Muscle layer of duodenum (tissue), 2 donors: ENCODE data around the gene SEC22C.

ENCODE experiments used
- H3K27ac ChIP-seq: one replicate; pipeline ENCODE4 v1.7.0; 2013; ENCODE audit warnings: mild to moderate bottlenecking, low read length
- H3K27me3 ChIP-seq: one replicate; pipeline ENCODE4 v1.7.0; 2013; ENCODE audit warnings: low read depth, mild to moderate bottlenecking, control low read depth, low read length
- H3K36me3 ChIP-seq, 2 donors: one replicate each; pipeline ENCODE4 v1.7.0; 2013; ENCODE audit warnings: low read length in 2 of 2, control low read depth in 1 of 2, mild to moderate bottlenecking in 1 of 2; ENCODE audit not compliant: insufficient read depth in 2 of 2, control insufficient read depth in 1 of 2
- H3K4me1 ChIP-seq, 2 donors: one replicate each; pipeline ENCODE4 v1.7.0; 2013; ENCODE audit warnings: low read length in 2 of 2, mild to moderate bottlenecking in 2 of 2, control low read depth in 1 of 2, moderate library complexity in 1 of 2; ENCODE audit not compliant: insufficient read depth in 2 of 2, control insufficient read depth in 1 of 2
- H3K4me3 ChIP-seq, 2 donors: one replicate each; pipeline ENCODE4 v1.7.0; 2013; ENCODE audit warnings: low read length in 2 of 2, low read depth in 1 of 2, mild to moderate bottlenecking in 1 of 2
- H3K9me3 ChIP-seq, 2 donors: one replicate each; pipeline ENCODE4 v1.7.0; 2013; ENCODE audit warnings: low read length in 2 of 2, control low read depth in 1 of 2, mild to moderate bottlenecking in 1 of 2; ENCODE audit not compliant: control insufficient read depth in 1 of 2
- donor health status: healthy.

Gene SEC22C

GRCh38 chr3:42532229-42532628, 49.5 kb downstream of the SEC22C start:
- H3K27ac ChIP-seq = no peak overlapping the region
- no peaks in the 10 kb centered on the region for H3K36me3 ChIP-seq
- no peaks in the 10 kb centered on the region for H3K4me1 ChIP-seq
- H3K27me3 ChIP-seq = no peaks in the 10 kb centered on the region
- H3K4me3 ChIP-seq = no peak overlapping the region
- no peaks in the 10 kb centered on the region for H3K9me3 ChIP-seq

GRCh38 chr3:42531470-42531869, 50.3 kb downstream of the SEC22C start:
- no peak overlapping the region for H3K4me3 ChIP-seq
- H3K4me1 ChIP-seq = no peaks in the 10 kb centered on the region
- no peaks in the 10 kb centered on the region for H3K27me3 ChIP-seq
- H3K9me3 ChIP-seq = no peaks in the 10 kb centered on the region
- H3K36me3 ChIP-seq = no peaks in the 10 kb centered on the region
- no peak overlapping the region for H3K27ac ChIP-seq

GRCh38 chr3:42530073-42530472, 51.7 kb downstream of the SEC22C start:
- no peak overlapping the region for H3K27ac ChIP-seq
- no peaks in the 10 kb centered on the region for H3K4me1 ChIP-seq
- H3K4me3 ChIP-seq = no peak overlapping the region
- no peaks in the 10 kb centered on the region for H3K9me3 ChIP-seq
- H3K27me3 ChIP-seq = no peaks in the 10 kb centered on the region
- H3K36me3 ChIP-seq = no peaks in the 10 kb centered on the region

GRCh38 chr3:42529468-42529867, 52.3 kb downstream of the SEC22C start:
- no peak overlapping the region for H3K27ac ChIP-seq

GRCh38 chr3:42527368-42527917, 54.3 kb downstream of the SEC22C start:
- Histone ChIP-seq H3K27ac (no peak overlapping the region), H3K36me3 (no peaks in the 10 kb centered on the region), H3K27me3 (no peaks in the 10 kb centered on the region), H3K4me1 (no peaks in the 10 kb centered on the region), H3K4me3 (no peak overlapping the region), H3K9me3 (no peaks in the 10 kb centered on the region)

More at GRCh38 chr3:42529468-42529867, 52.3 kb downstream of the SEC22C start:
- no peak overlapping the region for H3K4me3 ChIP-seq
- no peaks in the 10 kb centered on the region for H3K36me3 ChIP-seq
- no peaks in the 10 kb centered on the region for H3K27me3 ChIP-seq
- H3K9me3 ChIP-seq = no peaks in the 10 kb centered on the region
- H3K4me1 ChIP-seq = no peaks in the 10 kb centered on the region

- H3K36me3 ChIP-seq = no peaks in the 10 kb centered on the region
- no peaks in the 10 kb centered on the region for H3K27me3 ChIP-seq
- no peak overlapping the region for H3K27ac ChIP-seq
- no peaks in the 10 kb centered on the region for H3K4me1 ChIP-seq
- H3K9me3 ChIP-seq = no peaks in the 10 kb centered on the region
- no peak overlapping the region for H3K4me3 ChIP-seq
Observed at GRCh38 chr3:42526616-42527367, 55.0 kb downstream of the SEC22C start.

- H3K27ac ChIP-seq = no peak overlapping the region
- no peaks in the 10 kb centered on the region for H3K36me3 ChIP-seq
- H3K4me1 ChIP-seq = no peaks in the 10 kb centered on the region
Observed at GRCh38 chr3:42525736-42526345, 55.9 kb downstream of the SEC22C start.

DNA sequence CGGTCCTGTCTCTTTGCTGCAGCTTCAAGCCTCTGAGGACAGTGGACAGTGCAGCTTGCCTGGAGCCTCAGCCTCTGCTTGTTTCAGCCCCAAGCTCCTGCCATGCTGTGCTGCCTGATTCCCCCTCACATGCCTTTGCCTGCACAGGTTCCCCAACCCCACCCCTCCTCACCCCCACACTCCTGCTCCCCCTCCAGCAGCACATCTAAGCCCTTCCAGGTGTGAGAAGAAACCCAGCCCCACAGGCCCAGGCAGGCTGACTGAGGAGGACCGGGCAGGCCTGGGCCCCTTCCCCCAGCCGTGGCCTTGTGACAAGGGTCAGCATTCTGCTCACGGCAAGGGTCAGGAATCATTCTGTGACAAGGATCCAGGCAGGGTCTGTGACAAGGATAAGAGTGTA, 56.6 kb downstream of the SEC22C start:
- Histone ChIP-seq H3K27me3 (no peaks in the 10 kb centered on the region), H3K27ac (no peak overlapping the region), H3K36me3 (no peaks in the 10 kb centered on the region), H3K9me3 (no peaks in the 10 kb centered on the region), H3K4me3 (no peak overlapping the region), H3K4me1 (no peaks in the 10 kb centered on the region)

More at GRCh38 chr3:42525736-42526345, 55.9 kb downstream of the SEC22C start:
- no peak overlapping the region for H3K4me3 ChIP-seq
- H3K9me3 ChIP-seq = no peaks in the 10 kb centered on the region
- no peaks in the 10 kb centered on the region for H3K27me3 ChIP-seq

DNA sequence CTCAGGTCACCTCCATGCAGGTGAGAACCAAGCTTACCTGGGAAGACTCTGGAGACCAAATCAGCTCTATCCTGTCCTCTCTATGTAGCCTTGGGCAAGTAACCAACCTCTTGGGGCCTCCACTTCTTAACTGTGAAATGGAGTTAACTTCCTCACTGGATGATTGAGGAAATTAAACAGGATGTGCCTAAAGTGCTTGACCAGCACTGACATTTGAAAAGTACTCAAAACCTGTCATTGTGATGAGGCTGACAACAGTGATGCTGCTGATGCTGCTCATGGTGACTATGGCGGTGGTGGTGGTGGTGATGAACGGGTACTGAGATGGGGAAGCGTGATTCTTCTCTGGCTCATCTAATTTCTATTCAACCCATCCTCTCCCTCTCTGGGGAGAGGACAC, 57.0 kb downstream of the SEC22C start:
- Histone ChIP-seq H3K27me3 (no peaks in the 10 kb centered on the region), H3K27ac (no peak overlapping the region), H3K9me3 (no peaks in the 10 kb centered on the region), H3K4me3 (no peak overlapping the region), H3K36me3 (no peaks in the 10 kb centered on the region), H3K4me1 (no peaks in the 10 kb centered on the region)

DNA sequence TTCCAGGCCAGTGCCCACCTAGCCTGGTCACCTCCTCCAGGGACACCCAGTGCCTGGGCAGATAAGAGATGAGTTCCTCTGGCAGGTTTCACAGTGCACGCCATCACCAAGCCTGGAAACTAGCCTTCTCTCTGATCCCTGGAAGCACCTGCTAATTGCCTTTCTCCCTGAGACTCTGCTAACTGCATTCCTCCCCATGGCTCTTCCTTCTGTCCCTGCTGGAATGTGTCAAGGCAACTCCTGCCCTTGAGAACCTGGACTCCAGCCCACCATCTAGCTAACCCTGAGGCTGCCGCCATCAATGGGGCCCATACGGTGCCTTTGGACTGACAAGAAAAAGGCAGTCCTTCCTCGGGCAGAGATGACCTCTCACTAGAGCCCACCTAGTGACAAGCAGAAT, 60.9 kb downstream of the SEC22C start:
- H3K27ac ChIP-seq = no peak overlapping the region
- no peaks in the 10 kb centered on the region for H3K4me1 ChIP-seq
- no peaks in the 10 kb centered on the region for H3K27me3 ChIP-seq
- no peaks in the 10 kb centered on the region for H3K9me3 ChIP-seq
- H3K36me3 ChIP-seq = no peaks in the 10 kb centered on the region
- no peak overlapping the region for H3K4me3 ChIP-seq

DNA sequence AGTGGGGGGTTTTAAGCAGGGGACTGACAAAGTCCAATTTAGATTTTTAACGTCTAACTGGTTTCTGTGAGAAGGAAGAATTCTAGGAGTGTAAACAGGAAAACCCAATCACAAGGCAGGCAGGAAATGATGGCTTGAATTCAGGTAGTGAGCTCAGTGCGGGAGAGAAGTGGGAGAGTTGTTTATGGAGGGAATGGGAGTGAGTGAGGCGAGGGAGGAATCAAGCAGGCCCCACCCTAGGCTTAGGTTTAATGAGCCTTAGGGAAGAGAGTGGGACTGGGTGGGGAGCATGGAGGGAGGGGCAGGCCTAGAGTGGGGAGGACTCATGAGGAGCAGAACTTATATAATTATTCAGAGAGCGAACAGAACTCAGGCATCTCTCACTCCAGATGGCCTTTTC, 61.4 kb downstream of the SEC22C start:
- no peak overlapping the region for H3K27ac ChIP-seq
- no peaks in the 10 kb centered on the region for H3K4me1 ChIP-seq
- no peak overlapping the region for H3K4me3 ChIP-seq
- no peaks in the 10 kb centered on the region for H3K9me3 ChIP-seq
- H3K27me3 ChIP-seq = no peaks in the 10 kb centered on the region
- H3K36me3 ChIP-seq = no peaks in the 10 kb centered on the region
